Stimulated activated CD4-positive, alpha-beta T cell treated with anti-CD3 and anti-CD28 coated beads, Interleukin-12 subunit alpha, Interleukin-12 subunit beta, amount 100 ng/mL, for 24 hours (primary cell): Measurements from ENCODE around the gene PEX5.
"Not testable (repeated sequence)": the region's sequence is repeated elsewhere in the genome, so short reads cannot be mapped to it uniquely, and the experiment has no call there.

Source experiments
- DNase-seq, 2 experiments: peaks; one replicate each; pipeline ENCODE4 v3.0.0-alpha.2; 2020; ENCODE audit warnings: low read depth in 2 of 2

The PEX5 gene

GRCh38 chr12:7160183-7160582 is 29.3 kb upstream of the PEX5 start:
- no peak for DNase-seq

GRCh38 chr12:7161327-7161726 is 28.2 kb upstream of the PEX5 start:
- DNase-seq: no peak

GRCh38 chr12:7161811-7162210 is 27.7 kb upstream of the PEX5 start:
- no peak for DNase-seq

GRCh38 chr12:7162691-7163114 is 26.8 kb upstream of the PEX5 start:
- peak in 1 of 2 experiments; percentile 14 for DNase-seq

GRCh38 chr12:7169951-7170350 is 19.5 kb upstream of the PEX5 start:
- DNase-seq: no peak

- no peak for DNase-seq
Observed at GRCh38 chr12:7171854-7172253, 17.6 kb upstream of the PEX5 start.

GRCh38 chr12:7175493-7175892 is 14.0 kb upstream of the PEX5 start:
- no peak for DNase-seq

GRCh38 chr12:7176595-7176994 is 12.9 kb upstream of the PEX5 start:
- no peak for DNase-seq

GRCh38 chr12:7178481-7178880 is 11.0 kb upstream of the PEX5 start:
- DNase-seq: no peak

GRCh38 chr12:7180685-7181084 is 8.8 kb upstream of the PEX5 start:
- DNase-seq: no peak

- not testable (repeated sequence) for DNase-seq
Observed at GRCh38 chr12:7186058-7186457, 3.4 kb upstream of the PEX5 start.

GRCh38 chr12:7188562-7189397 is 706 bp upstream of the PEX5 start:
- DNase-seq: peak; percentile 15 to 57

- DNase-seq: no peak
Observed at GRCh38 chr12:7190268-7191055, 976 bp downstream of the PEX5 start.

- no peak for DNase-seq
Observed at GRCh38 chr12:7193674-7194073, 4.2 kb downstream of the PEX5 start.

GRCh38 chr12:7197841-7198240 is 8.4 kb downstream of the PEX5 start:
- no peak for DNase-seq

GRCh38 chr12:7203109-7203508 is 13.6 kb downstream of the PEX5 start:
- no peak for DNase-seq

- no peak for DNase-seq
Observed at GRCh38 chr12:7205091-7205490, 15.6 kb downstream of the PEX5 start.

GRCh38 chr12:7206691-7207090 is 17.2 kb downstream of the PEX5 start:
- DNase-seq: no peak

GRCh38 chr12:7207866-7208625 is 18.6 kb downstream of the PEX5 start:
- no peak for DNase-seq

GRCh38 chr12:7209958-7210357 is 20.5 kb downstream of the PEX5 start:
- DNase-seq: no peak

GRCh38 chr12:7210642-7211151 is 21.2 kb downstream of the PEX5 start:
- DNase-seq: no peak

- no peak for DNase-seq
Observed at GRCh38 chr12:7212678-7213077, 23.2 kb downstream of the PEX5 start.
